HUDEP-2 (cell line): Measurements from ENCODE around the gene RANBP3.
A peak's percentile ranks its signal among the peaks of the same experiment; 100 is the strongest.

ENCODE experiments used
- DNase-seq, 76 experiments: peaks; one replicate each; lab custom pipeline; 2025; ENCODE audit not compliant: unreplicated experiment in 76 of 76; lab: John Stamatoyannopoulos, UW

The RANBP3 gene

GRCh38 chr19:5932609-5933262, 45.2 kb downstream of the RANBP3 start:
- DNase-seq = no peak

GRCh38 chr19:5932146-5932545, 45.8 kb downstream of the RANBP3 start:
- DNase-seq = no peak

- no peak for DNase-seq
Measured at GRCh38 chr19:5931251-5931650, 46.7 kb downstream of the RANBP3 start.

GRCh38 chr19:5929625-5930024, 48.3 kb downstream of the RANBP3 start:
- peak in 2 of 76 experiments; percentile 18 to 19 for DNase-seq

- no peak for DNase-seq
Measured at GRCh38 chr19:5929179-5929578, 48.8 kb downstream of the RANBP3 start.

- no peak for DNase-seq
Measured at GRCh38 chr19:5927441-5927821, 50.5 kb downstream of the RANBP3 start.

GRCh38 chr19:5926641-5927440, 51.1 kb downstream of the RANBP3 start:
- DNase-seq = no peak

GRCh38 chr19:5925830-5926427, 52.0 kb downstream of the RANBP3 start:
- DNase-seq = no peak

- no peak for DNase-seq
Measured at GRCh38 chr19:5923356-5923755, 54.6 kb downstream of the RANBP3 start.

GRCh38 chr19:5922161-5922545, 55.8 kb downstream of the RANBP3 start:
- no peak for DNase-seq

GRCh38 chr19:5921516-5922160, 56.3 kb downstream of the RANBP3 start:
- no peak for DNase-seq

- no peak for DNase-seq
Measured at GRCh38 chr19:5918463-5919079, 59.4 kb downstream of the RANBP3 start.

- DNase-seq = no peak
Measured at GRCh38 chr19:5917431-5918107, 60.4 kb downstream of the RANBP3 start.

GRCh38 chr19:5916181-5916708, 61.7 kb downstream of the RANBP3 start:
- DNase-seq = no peak

GRCh38 chr19:5915782-5916165, 62.2 kb downstream of the RANBP3 start:
- no peak for DNase-seq

- no peak for DNase-seq
Measured at GRCh38 chr19:5914946-5915781, 62.8 kb downstream of the RANBP3 start.

GRCh38 chr19:5914358-5914774, 63.6 kb downstream of the RANBP3 start:
- DNase-seq = no peak

GRCh38 chr19:5913739-5914357, 64.1 kb downstream of the RANBP3 start, which contains the start of gene CAPS:
TSS of gene CAPS (plus strand) at chr19:5914254. CDS start at chr19:5914407, 153 bp downstream.
- DNase-seq = peak in 28 of 76 experiments; percentile 14 to 44 (median 22)

GRCh38 chr19:5911366-5911765, 66.6 kb downstream of the RANBP3 start:
- no peak for DNase-seq
